ENCODE measurements around the gene CTTN.
"Not testable (repeated sequence)": the region's sequence is repeated elsewhere in the genome, so short reads cannot be mapped to it uniquely, and the experiment has no call there.

CTTN gene

DNA sequence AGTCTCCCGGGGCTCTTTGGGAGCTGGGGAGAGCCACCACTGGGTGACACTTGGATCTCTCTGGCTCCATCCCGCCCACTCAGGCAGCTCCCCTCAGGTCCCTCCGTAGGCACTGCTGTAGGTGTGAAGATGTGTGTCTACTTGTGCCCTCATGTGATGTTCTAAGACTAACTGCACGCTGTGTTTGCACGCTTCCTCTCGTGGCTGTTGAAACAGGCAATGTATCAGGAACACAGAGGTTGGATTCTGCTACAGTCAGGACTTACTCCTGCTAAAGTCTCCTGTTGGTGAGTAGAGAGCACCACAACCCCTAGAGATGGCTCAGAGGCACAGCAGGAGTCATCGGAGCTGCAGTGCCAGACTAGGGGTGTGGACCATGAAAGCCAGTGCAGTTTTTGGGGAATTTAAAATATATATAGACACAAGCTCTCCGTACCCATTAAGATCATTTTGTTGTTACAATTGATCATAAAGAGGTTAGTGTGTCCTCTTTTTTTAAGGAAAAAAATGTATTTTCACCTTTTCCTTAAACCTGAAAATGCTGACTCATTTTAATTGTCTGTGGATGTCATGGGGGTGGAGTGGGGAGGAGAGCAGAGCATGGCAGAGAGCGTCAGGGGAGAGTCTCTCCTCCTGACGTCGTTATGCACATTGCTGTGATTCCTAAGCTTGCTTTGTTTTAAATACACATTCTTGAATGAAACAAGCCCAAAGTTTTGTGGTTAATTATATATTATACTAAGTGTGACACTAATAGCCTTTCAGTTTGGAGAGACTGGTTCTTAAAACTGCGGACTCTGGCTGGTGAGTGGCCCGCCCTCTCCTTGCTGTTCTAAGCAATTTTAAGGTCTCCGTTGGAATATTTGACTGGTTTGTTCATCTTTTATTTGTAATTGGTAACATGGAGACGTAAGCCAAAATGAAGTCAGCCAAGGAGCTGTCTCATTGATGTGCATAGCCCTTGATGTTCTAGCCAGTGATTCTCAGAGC, 16.2 kb upstream of the CTTN start:
- peak; percentile 35 for DNase-seq (ENCODE audit: low read depth)

DNA sequence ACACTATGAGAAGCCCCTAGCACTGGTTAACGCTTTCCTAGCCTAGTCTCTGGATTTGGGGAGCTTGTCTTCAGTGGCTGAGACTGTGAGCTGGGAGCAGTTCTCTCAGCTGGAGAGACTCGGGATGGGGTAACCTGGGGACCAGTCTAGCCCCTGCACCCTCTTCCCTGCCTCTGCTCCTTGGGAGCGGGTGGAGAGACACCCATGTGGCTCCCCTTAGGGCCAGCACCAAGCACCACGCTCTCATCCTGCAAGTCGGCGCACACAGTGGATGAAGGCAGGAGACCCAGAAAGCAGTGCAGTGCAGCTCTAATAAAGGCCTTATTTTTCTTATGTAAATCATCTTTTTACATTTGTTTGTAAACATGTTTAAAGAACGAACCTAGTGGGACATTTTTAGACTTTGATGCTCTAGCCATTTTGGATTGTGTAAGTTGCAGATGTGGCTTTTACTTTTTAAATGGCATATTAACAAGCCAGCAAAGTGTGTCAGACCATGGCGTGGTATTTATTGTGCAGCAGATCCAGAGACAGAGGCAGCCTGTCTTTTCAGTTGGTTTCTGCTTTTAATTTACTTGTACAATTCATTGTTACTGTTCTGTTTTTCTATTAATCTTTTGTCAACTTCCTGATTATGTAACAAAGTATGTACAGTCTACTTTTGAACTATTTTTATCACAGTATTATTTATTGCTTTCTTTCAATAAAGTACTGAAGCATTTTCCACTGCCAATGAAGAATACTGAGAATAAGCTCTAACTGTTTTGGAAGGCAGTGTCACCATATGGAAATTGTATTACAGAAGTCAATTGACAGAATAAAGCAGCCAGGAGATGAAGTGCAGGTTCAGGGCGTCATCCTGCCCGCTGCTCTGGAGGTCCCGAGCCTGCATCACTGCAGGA, 14.4 kb upstream of the CTTN start:
- DNase-seq (ENCODE audit: low read depth): no peak

DNA sequence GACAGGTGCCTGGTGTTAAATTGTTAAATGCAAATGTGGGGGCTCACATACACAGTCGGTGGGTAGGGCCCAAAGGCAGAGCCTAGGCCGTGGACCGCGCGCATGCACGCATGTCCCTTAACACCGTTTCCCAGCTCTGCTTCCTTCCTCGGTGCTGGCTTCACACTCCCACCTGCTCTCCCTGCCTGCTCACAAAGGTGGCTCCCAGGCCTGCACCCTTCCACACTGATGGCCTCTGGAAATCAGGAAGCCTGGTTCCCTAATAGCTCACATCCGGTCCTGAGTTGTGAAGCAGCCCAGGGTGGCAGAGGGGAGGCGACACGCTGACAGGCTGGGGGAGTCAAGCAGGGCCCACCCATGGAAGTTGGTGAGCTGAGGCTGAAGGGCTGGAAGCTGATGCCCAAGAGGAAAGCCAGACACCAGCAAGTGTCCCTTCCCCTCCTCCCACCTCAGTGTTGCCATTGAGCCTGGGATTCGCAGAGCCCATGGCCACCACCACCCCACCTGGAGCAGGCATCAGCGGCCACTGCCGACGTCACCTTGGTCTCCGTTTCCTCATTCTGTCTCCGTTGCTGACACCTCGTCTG, 13.7 kb upstream of the CTTN start:
- DNase-seq (ENCODE audit: low read depth): no peak

DNA sequence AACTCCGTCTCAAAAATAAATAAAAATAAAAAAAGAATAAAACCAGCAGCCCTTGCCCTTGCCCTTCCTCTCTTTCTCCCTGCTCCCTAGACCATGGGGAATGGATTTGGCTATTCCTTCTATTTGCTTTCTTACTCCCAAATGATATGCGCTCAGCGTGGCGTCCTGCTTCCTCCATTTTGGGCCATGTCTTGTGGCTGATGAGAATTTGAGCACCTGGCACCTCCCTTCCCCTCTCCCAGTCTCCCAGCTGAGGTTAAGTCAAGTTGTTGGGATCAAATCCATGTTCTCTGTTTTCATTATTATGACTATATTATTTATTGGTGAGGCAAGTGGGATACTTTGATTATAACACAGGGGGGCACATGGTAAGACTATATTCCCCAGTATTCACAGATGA, 10.8 kb upstream of the CTTN start:
- DNase-seq (ENCODE audit: low read depth): no peak

DNA sequence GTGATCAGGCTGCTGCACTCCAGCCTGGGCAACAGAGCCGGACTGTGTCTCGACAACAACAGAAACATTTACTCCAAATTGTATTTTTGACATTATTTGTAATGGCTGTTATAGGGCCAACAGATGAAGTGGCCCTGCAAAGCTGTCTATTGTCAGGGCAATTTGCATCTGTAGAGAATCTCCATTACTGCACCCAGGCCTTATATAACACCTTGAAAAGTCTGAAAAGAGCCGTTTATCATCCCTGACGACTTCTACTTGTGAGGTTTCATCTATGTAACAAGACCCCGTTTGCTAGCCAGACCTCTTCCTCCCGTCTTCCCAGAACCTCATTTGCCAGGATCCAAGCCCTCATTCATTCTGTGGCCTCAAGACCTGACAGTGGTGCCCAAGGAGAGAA, 9.1 kb upstream of the CTTN start:
- DNase-seq (ENCODE audit: low read depth): no peak

DNA sequence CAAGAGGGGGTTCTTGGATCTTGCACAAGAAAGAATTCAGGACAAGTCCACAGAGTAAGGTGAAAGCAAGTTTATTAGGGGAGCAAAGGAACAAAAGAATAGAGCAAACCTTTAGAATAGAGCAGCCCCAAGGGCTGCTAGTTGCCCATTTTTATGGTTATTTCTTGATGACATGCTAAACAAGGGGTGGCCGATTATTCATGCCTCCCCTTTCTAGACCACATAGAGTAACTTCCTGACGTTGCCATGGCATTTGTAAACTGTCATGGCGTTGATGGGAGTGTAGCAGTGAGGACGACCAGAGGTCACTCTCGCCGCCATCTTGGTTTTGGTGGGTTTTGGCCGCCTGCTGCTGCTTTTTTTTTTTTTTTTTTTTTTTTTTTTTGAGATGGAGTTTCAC, 7.4 kb upstream of the CTTN start:
- not testable (repeated sequence) for DNase-seq (ENCODE audit: low read depth)

DNA sequence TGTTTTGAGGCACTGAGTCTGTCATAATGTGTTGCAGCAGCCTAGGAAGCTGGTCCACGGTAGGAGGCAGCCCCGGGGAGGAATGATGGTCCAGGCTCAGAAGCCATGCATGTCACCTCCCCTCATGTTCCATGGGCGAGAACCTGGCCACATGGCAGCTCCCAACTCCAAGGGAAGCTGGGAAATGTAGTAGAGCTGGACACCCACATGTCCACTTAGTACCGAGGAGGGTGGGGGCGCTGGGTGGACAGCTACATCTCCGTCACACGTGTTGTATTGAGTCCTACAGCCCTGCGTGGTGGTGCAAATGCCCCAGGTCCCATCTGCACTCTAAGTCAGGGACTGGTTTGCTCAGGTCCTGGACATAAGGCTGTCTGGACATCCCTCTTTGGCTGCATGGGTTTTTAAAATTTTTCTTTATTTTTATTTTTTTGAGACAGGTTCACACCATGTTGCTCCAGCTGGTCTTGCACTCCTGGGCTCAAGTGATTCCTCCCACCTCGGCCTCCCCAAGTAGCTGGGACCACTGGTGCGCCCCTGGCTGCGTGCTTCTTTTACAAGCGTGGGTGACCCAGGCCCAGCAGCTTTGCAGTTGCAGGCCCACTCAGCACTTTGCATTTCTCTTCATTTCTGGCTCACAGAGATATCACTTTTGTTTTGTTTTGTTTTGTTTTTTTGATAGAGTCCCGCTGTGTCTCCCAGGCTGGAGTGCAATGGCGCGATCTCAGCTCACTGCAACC, 3.9 kb upstream of the CTTN start:
- DNase-seq (ENCODE audit: low read depth): no peak

DNA sequence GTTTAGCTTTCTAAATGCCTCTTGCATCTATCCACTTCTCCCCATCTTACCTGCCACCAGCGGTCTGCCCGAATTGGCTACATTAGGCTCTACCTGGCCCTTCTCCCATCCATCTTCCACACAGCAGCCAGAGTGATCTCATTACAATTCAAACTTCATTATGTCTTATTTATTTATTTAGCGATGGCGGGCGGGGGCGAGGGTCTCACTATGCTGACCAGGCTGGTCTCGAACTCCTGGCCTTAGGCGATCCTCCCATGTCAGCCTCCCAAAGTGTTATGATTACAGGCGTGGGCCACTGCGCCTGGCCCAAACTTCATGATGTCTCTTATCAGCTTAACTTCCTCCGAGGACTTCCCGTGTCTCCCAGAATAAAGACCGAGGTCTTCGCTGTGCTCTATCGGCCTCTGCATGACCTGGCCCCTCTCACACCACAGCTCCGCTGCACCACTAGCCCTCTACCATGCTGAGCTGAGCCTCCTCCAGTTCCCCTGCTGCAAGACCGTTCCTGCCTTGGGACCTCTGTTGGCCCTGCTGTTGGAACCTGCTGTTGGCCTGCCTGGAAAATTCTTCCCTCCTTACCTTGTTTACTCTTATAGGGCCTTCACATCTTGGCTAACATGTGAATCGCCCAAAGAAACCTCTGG, 870 bp upstream of the CTTN start:
- no peak for DNase-seq (ENCODE audit: low read depth)

DNA sequence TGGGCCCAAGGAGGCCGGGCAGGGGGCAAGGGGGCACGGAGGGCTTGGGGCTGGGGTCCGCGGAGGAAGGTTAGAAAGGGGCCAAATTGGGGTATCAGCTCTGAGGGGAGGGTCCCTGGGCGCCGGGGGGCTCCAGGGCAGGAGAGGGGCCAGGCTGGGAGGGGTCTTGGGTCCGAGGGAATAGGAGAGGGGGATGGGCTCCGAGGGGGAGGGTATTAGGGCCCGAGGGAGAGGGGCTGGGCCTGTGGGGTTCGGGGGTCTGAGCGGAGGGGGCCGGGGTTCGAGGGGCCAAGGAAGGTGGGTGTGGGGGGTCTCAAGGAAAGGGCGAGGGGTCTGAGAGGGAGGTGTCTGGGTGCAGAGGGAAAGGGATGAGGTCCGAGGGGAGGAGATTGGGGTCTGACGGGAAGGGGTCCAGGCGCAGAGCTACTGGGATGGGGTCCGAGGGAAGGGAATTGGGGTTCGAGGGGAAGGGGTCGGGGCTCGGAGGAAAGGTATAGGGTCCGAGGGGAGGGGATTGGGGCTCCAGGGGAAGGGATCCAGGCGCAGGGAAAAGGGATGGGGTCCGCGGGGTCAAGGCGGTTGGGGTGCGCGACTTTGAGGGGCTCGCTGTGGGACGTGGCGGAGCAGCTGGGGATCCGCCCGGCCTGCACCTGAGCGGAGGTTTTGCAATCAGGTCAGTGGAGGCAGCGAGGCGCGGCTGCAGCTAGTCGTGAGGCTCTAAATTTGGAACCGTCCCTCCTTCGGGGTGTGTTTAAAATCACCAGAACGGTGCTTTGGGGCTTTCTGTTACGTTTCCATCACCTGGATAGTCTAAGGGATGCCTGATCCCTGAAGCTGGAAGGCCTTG, 728 bp downstream of the CTTN start:
- DNase-seq (ENCODE audit: low read depth): no peak

DNA sequence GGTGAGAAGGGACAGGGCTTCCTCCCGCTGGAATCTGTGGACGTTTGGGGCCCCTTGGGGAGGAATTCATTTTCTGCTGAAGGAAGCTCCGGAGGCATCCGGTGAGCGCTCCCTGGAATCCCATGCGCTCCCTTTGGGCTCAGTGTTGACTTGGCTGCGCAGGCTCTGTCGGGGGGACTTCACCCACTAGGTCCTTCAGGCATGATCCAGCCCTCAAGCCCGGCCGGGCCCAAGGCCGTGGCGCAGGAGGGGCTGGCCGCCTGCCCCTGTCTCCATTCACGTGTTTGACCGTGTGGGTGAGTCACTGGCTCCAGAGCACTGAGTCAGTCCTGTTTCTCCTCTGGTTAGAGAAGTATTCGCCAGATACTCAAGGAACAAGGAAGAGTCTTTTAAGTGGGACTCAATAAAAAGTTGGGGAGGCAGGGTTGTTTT, 1.4 kb downstream of the CTTN start:
- DNase-seq (ENCODE audit: low read depth): peak; percentile 90

DNA sequence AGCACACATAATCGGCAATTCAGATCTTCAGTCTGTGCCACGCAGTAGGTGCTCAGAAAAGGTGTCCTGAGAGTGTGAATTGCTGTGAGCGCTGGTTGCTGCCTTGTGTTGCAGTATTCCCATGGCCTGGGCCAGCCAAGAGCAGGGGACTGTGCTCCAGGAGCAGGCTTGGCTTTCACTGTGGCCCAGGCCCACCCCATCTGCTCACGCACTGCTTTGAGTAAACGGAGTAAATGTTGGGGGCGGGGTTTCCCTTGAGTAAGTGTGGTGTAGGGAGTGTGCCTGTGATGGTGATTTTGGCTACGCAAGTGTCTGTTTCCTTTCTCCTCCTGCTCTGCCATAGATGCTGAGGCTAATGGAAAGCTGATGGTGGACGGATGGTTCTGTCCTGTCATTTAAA, 2.3 kb downstream of the CTTN start:
- DNase-seq (ENCODE audit: low read depth): no peak

DNA sequence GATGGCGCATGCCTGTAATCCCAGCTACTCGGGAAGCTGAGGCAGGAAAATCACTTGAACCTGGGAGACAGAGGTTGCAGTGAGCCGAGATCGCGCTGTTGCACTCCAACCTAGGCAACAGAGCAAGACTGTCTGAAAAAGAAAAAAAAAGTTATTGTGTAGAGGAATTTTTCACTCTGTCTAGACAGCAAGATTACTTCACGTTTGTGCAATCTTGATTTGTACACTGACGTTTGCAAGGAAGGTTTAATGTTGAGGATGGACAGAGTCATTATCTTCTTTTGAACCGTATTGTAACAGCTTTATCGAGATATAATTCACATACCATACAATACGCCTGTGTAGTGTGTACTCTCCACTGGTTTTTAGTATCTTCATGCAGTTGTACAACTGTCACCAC, 3.7 kb downstream of the CTTN start:
- DNase-seq (ENCODE audit: low read depth): no peak

DNA sequence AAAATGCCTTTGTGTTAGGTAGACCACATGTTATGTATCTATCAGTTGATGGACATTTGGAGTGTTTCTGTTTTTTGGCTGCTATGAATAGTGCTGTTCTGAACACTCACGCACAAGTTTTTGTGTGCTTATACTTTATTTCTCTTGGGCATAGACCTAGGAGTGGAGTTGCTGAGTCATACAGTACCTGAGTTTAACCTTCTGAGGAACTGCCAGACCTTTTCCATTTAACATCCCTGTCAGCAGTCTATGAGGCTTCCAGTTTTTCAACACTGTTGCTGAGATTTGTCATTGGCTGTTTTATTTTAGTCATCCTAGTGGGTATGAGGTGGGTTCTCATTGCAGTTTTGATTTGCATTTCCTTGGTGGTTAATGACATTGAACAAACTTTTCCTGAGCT, 4.4 kb downstream of the CTTN start:
- DNase-seq (ENCODE audit: low read depth): no peak

DNA sequence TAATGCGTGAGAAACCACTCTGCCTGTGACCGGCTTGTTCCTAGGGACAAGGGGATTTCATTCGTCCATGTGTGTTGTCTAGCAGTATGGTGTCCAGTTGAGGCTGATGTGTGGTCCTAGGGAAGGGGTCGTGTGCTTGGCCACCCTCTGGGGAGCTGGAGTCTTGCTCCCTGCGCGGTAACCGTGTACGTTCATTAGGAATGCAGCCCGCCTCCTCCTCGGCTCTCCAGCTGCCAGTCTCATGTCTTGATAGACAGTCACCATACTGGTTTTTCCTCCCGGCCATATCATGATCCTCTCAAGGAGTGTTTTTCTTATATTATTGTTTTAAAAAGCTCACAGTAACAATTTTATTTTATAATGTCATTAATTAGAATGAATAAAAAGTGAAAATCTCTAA, 5.9 kb downstream of the CTTN start:
- DNase-seq (ENCODE audit: low read depth): no peak

DNA sequence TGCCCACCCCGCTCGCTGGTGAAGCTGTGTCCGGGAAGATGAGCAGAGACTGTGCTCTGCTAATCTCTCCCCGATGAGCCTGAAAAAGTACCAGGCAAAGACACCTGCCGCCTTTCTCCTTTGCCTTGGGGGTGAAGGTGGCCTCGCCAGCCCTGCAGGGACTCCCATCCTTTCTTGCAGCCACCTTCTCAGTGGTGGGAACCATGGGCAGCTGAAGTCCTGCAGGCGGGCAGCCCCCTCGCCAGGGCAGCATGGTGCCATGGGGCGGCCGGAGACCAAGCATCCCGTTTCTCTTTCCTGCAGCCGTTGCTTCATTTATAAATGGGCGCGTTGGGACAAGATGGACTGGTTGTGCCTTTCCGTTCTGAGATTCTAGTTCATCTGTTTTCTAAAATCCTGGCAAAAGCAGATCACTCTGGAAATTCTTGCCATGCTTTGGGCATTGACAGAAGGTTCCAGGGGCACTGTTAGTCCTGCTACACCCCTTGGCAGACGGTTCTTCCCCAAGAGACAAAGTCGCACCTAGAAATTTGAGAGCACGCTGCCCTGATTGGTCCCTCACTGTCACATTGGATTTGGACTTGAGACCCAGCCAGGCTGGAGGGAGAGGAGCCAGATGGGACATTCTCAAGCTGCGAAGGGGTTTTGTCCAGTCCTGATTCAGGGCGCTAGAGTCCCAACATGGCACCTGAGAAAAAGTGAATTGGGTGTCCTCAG, 7.5 kb downstream of the CTTN start:
- DNase-seq (ENCODE audit: low read depth): no peak

DNA sequence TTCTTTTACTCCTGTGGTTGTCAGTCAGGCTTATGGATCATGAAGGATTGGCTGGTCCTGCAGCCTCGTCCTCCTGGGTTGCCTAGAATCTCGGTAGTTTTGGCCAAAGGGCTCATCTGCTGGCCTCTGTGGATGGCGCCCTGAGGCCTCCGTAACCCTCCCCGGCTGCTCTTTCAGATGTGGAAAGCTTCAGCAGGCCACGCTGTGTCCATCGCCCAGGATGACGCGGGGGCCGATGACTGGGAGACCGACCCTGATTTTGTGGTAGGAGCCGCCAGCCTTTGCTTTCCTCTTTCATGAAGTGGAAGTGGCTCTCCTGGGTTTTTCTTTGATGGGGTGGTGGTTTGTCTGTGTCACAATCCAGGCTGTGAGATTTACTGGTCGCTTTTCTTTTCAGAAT, 8.8 kb downstream of the CTTN start:
- no peak for DNase-seq (ENCODE audit: low read depth)

DNA sequence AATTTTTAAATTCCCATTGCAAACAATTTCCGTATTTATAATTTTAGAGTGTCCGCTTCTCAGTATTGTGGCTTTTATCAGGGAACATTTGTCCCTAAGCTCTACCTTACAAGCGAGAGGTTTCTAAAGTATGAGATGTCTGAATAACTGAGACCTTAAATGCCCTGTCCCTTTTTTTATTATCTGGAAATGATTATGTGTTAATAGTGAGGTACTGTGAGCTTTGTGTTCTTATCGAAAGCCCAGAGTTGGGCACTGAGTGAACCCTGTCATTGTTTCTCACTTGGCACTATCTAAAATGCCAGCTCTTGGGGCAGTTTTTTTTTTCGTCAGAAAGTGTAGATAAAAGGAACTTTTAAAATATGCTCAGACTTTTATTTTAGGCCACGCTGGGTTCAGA, 9.5 kb downstream of the CTTN start:
- no peak for DNase-seq (ENCODE audit: low read depth)

DNA sequence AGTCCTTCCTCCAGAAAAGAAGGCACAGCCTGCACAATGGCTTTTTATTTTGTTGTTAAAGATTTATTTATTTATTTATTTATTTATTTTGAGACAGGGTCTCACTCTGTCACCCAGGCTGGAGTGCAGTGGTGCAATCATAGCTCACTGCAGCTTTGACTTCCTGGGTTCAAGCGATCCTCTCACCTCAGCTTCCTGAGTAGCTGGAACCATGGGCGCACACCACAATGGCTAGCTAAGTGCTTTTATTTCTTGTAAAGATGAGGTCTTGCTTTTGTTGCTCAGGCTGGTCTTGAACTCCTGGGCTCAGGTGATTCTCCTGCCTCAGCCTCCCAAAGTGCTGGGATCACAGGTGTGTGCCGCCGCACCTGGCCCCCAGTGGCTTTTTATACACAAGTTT, 10.0 kb downstream of the CTTN start:
- not testable (repeated sequence) for DNase-seq (ENCODE audit: low read depth)

DNA sequence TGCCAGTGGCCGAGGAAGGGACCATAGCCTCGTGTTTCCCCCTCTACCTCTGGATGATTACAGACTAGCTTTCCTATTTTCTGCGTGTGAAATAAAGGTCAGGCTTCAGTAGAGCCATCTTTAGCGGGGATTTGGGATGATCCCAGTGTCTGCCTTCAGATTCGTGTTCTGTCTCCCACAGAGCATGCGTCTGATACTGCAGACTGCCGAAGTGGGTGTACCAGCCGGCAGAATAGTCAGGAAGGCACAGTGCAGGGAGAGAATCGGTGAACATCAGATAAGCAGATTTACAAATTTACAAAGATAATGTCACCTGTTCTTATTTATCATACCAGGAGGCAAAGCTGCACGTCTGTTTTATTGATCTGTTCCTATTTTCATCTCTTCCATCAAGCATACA, 11.1 kb downstream of the CTTN start:
- no peak for DNase-seq (ENCODE audit: low read depth)

DNA sequence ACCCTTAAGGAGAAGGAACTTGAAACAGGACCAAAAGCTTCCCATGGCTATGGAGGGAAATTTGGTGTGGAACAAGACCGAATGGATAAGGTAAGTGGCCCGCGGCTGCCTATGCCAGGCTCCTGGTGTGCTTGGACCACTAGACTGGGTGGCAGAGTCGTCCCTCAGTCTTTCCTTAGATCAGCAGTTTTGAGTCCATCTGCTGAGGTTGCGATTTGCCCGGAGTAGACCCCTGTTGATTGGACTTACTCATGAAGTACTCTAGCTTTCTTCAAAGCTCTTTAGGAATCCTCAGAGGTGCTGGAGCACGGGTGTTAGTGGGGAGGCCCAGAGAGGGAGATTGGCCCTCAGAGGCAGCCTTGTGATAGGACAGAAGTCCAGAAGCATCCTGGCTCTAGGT, 11.5 kb downstream of the CTTN start:
- DNase-seq (ENCODE audit: low read depth): no peak

Measured in fibroblast of the conjunctiva (primary cell).